Measurements from ENCODE around the gene PLCB1.

GRCh38 chr20:8587810-8588209 is 455.7 kb downstream of the PLCB1 start:
- TF ChIP-seq POLR2AphosphoS5 (IDR thresholded peaks at IDR 0.05; ENCODE audit: borderline replicate concordance, low read depth, low read length) (no peak), EZH2 (IDR thresholded peaks at IDR 0.05) (no peak), FOXP2 (optimal IDR thresholded peaks at IDR 0.05; ENCODE audit: control extremely low read depth, extremely low read length, insufficient read depth) (no peak)

Measured in SK-N-MC (cell line).